Measurements from ENCODE around the gene HCRT.

- TF ChIP-seq CTCF (IDR thresholded peaks at IDR 0.05): no peak
- no peak for TF ChIP-seq POLR2A (IDR thresholded peaks at IDR 0.05)
These were observed 6.4 kb downstream of the HCRT start for GRCh38 chr17:42178817-42179216.
